ACC112 (cell line): ENCODE results near the gene CSKMT.

Experiments used
- H2AFZ ChIP-seq: fragments of 200-600 bp; sonication (generic); one replicate; pipeline ENCODE4 v1.6.0; 2017; ENCODE audit warnings: antibody characterized with exemption, low read length; ENCODE audit not compliant: unreplicated experiment
- H3K27ac ChIP-seq: fragments of 200-600 bp; sonication (generic); 2 replicates; pipeline ENCODE4 v1.5.1; 2014; ENCODE audit warnings: low read depth, mild to moderate bottlenecking, antibody characterized with exemption, low read length, moderate library complexity
- H3K27me3 ChIP-seq: fragments of 200-600 bp; sonication (generic); 2 replicates; pipeline ENCODE4 v1.6.1; 2014; ENCODE audit warnings: mild to moderate bottlenecking, antibody characterized with exemption, low read length, moderate library complexity, mixed read lengths; ENCODE audit not compliant: insufficient read depth
- H3K36me3 ChIP-seq: fragments of 200-600 bp; sonication (generic); 2 replicates; pipeline ENCODE4 v1.6.1; 2016; ENCODE audit warnings: mild to moderate bottlenecking, antibody characterized with exemption, low read length, moderate library complexity, mixed read lengths; ENCODE audit not compliant: insufficient read depth
- H3K4me1 ChIP-seq: fragments of 200-600 bp; sonication (generic); one replicate; pipeline ENCODE4 v1.6.1; 2016; ENCODE audit warnings: low read length, mixed read lengths; ENCODE audit not compliant: insufficient read depth, unreplicated experiment, control insufficient read depth
- H3K4me3 ChIP-seq: fragments of 200-600 bp; sonication (generic); 2 replicates; pipeline ENCODE4 v1.5.1; 2014; ENCODE audit warnings: mild to moderate bottlenecking, low read depth, low read length
- H3K79me2 ChIP-seq: fragments of 200-600 bp; sonication (generic); one replicate; pipeline ENCODE4 v1.6.0; 2016; ENCODE audit warnings: low read length; ENCODE audit not compliant: control insufficient read depth, unreplicated experiment, insufficient read depth

Gene CSKMT

GRCh38 chr11:62656796-62657429, 8.2 kb upstream of the CSKMT start:
- Histone ChIP-seq H3K4me3 (no peak overlapping the region), H3K27ac (no peak overlapping the region)

GRCh38 chr11:62664405-62665074, 572 bp upstream of the CSKMT start:
- peaks cover 37% of the 10 kb centered on the region for H3K79me2 ChIP-seq
- peak overlapping the region; percentile 42 for H3K27ac ChIP-seq
- H2AFZ ChIP-seq, result peak overlapping the region; percentile 83
- peak overlapping the region; percentile 99 for H3K4me3 ChIP-seq
- peaks cover 19% of the 10 kb centered on the region for H3K4me1 ChIP-seq
- peaks cover 15% of the 10 kb centered on the region; the same call in 1 of the 2 replicates for H3K36me3 ChIP-seq
- no peaks in the 10 kb centered on the region for H3K27me3 ChIP-seq

More at GRCh38 chr11:62656796-62657429, 8.2 kb upstream of the CSKMT start:
- Histone ChIP-seq H3K27me3 (no peaks in the 10 kb centered on the region), H3K79me2 (peaks cover 11% of the 10 kb centered on the region), H3K4me1 (no peaks in the 10 kb centered on the region), H3K36me3 (no peaks in the 10 kb centered on the region), H2AFZ (no peak overlapping the region)

GRCh38 chr11:62665599-62666258, 617 bp downstream of the CSKMT start:
- peak overlapping the region; percentile 62 for H3K27ac ChIP-seq
- H3K4me1 ChIP-seq, result peaks cover 26% of the 10 kb centered on the region
- H2AFZ ChIP-seq, result no peak overlapping the region

GRCh38 chr11:62666259-62666926, 1.3 kb downstream of the CSKMT start:
- no peak overlapping the region for H2AFZ ChIP-seq
- H3K4me1 ChIP-seq, result peaks cover 26% of the 10 kb centered on the region
- peak overlapping the region; percentile 62; the same call in 1 of the 2 replicates for H3K27ac ChIP-seq
- H3K36me3 ChIP-seq, result peaks cover 15% of the 10 kb centered on the region; the same call in 1 of the 2 replicates
- no peaks in the 10 kb centered on the region for H3K27me3 ChIP-seq
- H3K79me2 ChIP-seq, result peaks cover 37% of the 10 kb centered on the region
- H3K4me3 ChIP-seq, result peak overlapping the region; percentile 99

More at GRCh38 chr11:62665599-62666258, 617 bp downstream of the CSKMT start:
- H3K79me2 ChIP-seq, result peaks cover 37% of the 10 kb centered on the region
- H3K27me3 ChIP-seq, result no peaks in the 10 kb centered on the region
- peak overlapping the region; percentile 99 for H3K4me3 ChIP-seq
- peaks cover 15% of the 10 kb centered on the region; the same call in 1 of the 2 replicates for H3K36me3 ChIP-seq

- peaks cover 15% of the 10 kb centered on the region; the same call in 1 of the 2 replicates for H3K36me3 ChIP-seq
- H3K4me1 ChIP-seq, result peaks cover 28% of the 10 kb centered on the region
- peak overlapping the region; percentile 99 for H3K4me3 ChIP-seq
- no peak overlapping the region for H2AFZ ChIP-seq
- H3K27me3 ChIP-seq, result no peaks in the 10 kb centered on the region
- H3K79me2 ChIP-seq, result peaks cover 45% of the 10 kb centered on the region
- H3K27ac ChIP-seq, result 0 out of 2 replicates have a peak overlapping the region, but pooled peaks have one; percentile 10
Measured at GRCh38 chr11:62667460-62667859, 2.3 kb downstream of the CSKMT start.

- H3K36me3 ChIP-seq, result peaks cover 12% of the 10 kb centered on the region; the same call in 1 of the 2 replicates
- peaks cover 47% of the 10 kb centered on the region for H3K79me2 ChIP-seq
- H3K27ac ChIP-seq, result peak overlapping the region; percentile 19
- no peak overlapping the region for H2AFZ ChIP-seq
- no peaks in the 10 kb centered on the region for H3K27me3 ChIP-seq
- peaks cover 36% of the 10 kb centered on the region for H3K4me1 ChIP-seq
- peak overlapping the region; percentile 11; the same call in 1 of the 2 replicates for H3K4me3 ChIP-seq
Measured at GRCh38 chr11:62669420-62670161, 4.5 kb downstream of the CSKMT start.

GRCh38 chr11:62671236-62671607, 6.1 kb downstream of the CSKMT start:
- Histone ChIP-seq H3K4me3 (peak overlapping the region; percentile 84), H3K27me3 (no peaks in the 10 kb centered on the region), H2AFZ (peak overlapping the region; percentile 73), H3K27ac (peak overlapping the region; percentile 73), H3K79me2 (peaks cover 34% of the 10 kb centered on the region), H3K36me3 (peaks cover 12% of the 10 kb centered on the region; the same call in 1 of the 2 replicates), H3K4me1 (peaks cover 35% of the 10 kb centered on the region)

- Histone ChIP-seq H3K4me3 (peak within 1 kb of the TSS; percentile 84), H3K79me2 (peaks cover 28% of the 10 kb centered on the region), H2AFZ (peak within 1 kb of the TSS; percentile 73), H3K27ac (peak within 1 kb of the TSS; percentile 73), H3K4me1 (peaks cover 29% of the 10 kb centered on the region), H3K27me3 (no peaks in the 10 kb centered on the region), H3K36me3 (peaks cover 8% of the 10 kb centered on the region; the same call in 1 of the 2 replicates)
Measured at GRCh38 chr11:62671608-62672389, 6.7 kb downstream of the CSKMT start, which contains the start of the genes LBHD1 and UQCC3. TSS of gene LBHD1 (minus strand) at chr11:62672267. CDS start at chr11:62670031, 2,236 bp downstream. TSS of gene UQCC3 (plus strand) at chr11:62671673. CDS start at chr11:62671746, 73 bp downstream.

GRCh38 chr11:62673196-62673525, 8.0 kb downstream of the CSKMT start:
- peak overlapping the region; percentile 84; the same call in 1 of the 2 replicates for H3K4me3 ChIP-seq
- no peaks in the 10 kb centered on the region for H3K36me3 ChIP-seq
- no peak overlapping the region for H2AFZ ChIP-seq
- peaks cover 21% of the 10 kb centered on the region for H3K79me2 ChIP-seq
- H3K27ac ChIP-seq, result peak overlapping the region; percentile 34
- H3K4me1 ChIP-seq, result peaks cover 31% of the 10 kb centered on the region
- H3K27me3 ChIP-seq, result no peaks in the 10 kb centered on the region
